Endothelial cell (in vitro differentiated cells): ENCODE results near the gene SLC30A5. TPM values are rescaled to one million over a fixed set of nuclear protein-coding genes. Genes with fewer than 3 reads are reported as not detected.

Experiments used
- total RNA-seq: library from RNA; stranded (reverse); fragmentation: NEBNext Ultra II Directional; extraction: Animal tissue kit (Norgen Biotek cat#: 25700); gene quantifications from one replicate; pipeline ENCODE4 v1.2.1, GENCODE V29; 2021; ENCODE audit not compliant: unreplicated experiment

SLC30A5 gene
- total RNA-seq, 1 donor from 2014 or later: 28.1 TPM

Other genes starting within 250 kb of the SLC30A5 start
- gene CCNB1, start 73.1 kb downstream of the SLC30A5 start, total RNA-seq: 42.7 TPM
- gene CENPH, start 95.6 kb downstream of the SLC30A5 start, total RNA-seq: 13.1 TPM
- gene CDK7, start 140.9 kb downstream of the SLC30A5 start, total RNA-seq: 21.4 TPM
- gene CCDC125, start 238.8 kb downstream of the SLC30A5 start, total RNA-seq: 4.8 TPM